HEK293T (cell line): ENCODE data around the gene PTPRA.

Experiments used
- BHLHE40 ChIP-seq: fragments of 450-650 bp; IDR thresholded peaks from 2 replicates; pipeline ENCODE4 v1.6.1; 2016; ENCODE audit warnings: mild to moderate bottlenecking, moderate library complexity, borderline replicate concordance
- CTBP1 ChIP-seq: fragments of 450-650 bp; IDR thresholded peaks from 2 replicates; pipeline ENCODE4 v1.6.1; 2016; ENCODE audit warnings: borderline replicate concordance
- FOXA1 ChIP-seq: fragments of 450-650 bp; IDR thresholded peaks from 2 replicates; pipeline ENCODE4 v1.6.1; 2016; ENCODE audit warnings: mild to moderate bottlenecking
- FOXK2 ChIP-seq: fragments of 450-650 bp; IDR thresholded peaks from 2 replicates; pipeline ENCODE4 v1.6.1; 2016; ENCODE audit warnings: mild to moderate bottlenecking
- FOXM1 ChIP-seq: fragments of 450-650 bp; IDR thresholded peaks from 2 replicates; pipeline ENCODE4 v1.6.1; 2017; ENCODE audit warnings: mild to moderate bottlenecking, borderline replicate concordance
- SP1 ChIP-seq: fragments of 450-650 bp; IDR thresholded peaks from 2 replicates; pipeline ENCODE4 v1.6.1; 2017
- SUZ12 ChIP-seq: fragments of 450-650 bp; IDR thresholded peaks from 2 replicates; pipeline ENCODE4 v1.6.1; 2016; ENCODE audit warnings: mild to moderate bottlenecking
- TARDBP ChIP-seq: fragments of 450-650 bp; IDR thresholded peaks from 2 replicates; pipeline ENCODE4 v1.6.1; 2016

DNA sequence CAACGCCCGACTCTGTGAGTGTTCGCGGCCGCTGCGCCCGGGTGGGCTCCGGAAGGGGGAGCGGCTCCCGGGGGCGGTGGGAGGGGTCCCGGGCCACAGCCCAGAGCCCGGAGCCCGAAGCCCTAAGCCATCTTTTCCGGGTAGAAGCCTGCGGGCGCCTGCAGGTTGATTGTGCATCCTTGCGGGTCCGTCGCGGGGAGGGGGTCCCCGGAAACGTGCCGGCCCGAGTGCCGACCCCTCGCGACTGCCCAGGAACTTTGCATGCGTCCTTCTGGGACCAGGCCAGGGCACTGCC is 413 bp downstream of the PTPRA start:
- TF ChIP-seq CTBP1 (no peak), TARDBP (no peak), FOXM1 (no peak), BHLHE40 (no peak), FOXA1 (no peak), SUZ12 (no peak), SP1 (no peak), FOXK2 (no peak)
